GM12878 (cell line): ENCODE results near the gene LRBA. TPM values are rescaled to one million over a fixed set of nuclear protein-coding genes. Genes with fewer than 3 reads are reported as not detected.

ENCODE experiments used
- ATAC-seq: fragments of 200-7000 bp; cut with Tn5 transposase; 3 replicates; pipeline ENCODE4 v1.9.1; 2020; ENCODE audit warnings: mild to moderate bottlenecking, moderate library complexity
- BruUV-seq: library from RNA; stranded (reverse); fragments of 400-500 nt; replicated peaks from 2 replicates; lab custom pipeline; 2021; lab: Mats Ljungman, UMichigan
- CTCF ChIA-PET: fragments of 300-600 bp; sonication (Branson Sonifier 250); formaldehyde crosslinking; extraction: SDS; loops from one replicate; lab custom pipeline; 2021; ENCODE audit warnings: inconsistent platforms; lab: Yijun Ruan, JAX
- POLR2A ChIA-PET: fragments of 350-600 bp; formaldehyde crosslinking; extraction: SDS; loops from one replicate; lab custom pipeline; 2021; ENCODE audit warnings: inconsistent platforms; lab: Charles Lee
- RAD21 ChIA-PET: fragments of 300-600 bp; sonication (Branson Sonifier 250); formaldehyde crosslinking; loops from one replicate; lab custom pipeline; 2023; ENCODE audit warnings: antibody characterized with exemption; ENCODE audit not compliant: unreplicated experiment; lab: Charles Lee
- SMC1A ChIA-PET: fragments of 300-600 bp; sonication (Branson Sonifier 250); formaldehyde crosslinking; loops from one replicate; lab custom pipeline; 2023; ENCODE audit not compliant: unreplicated experiment, uncharacterized antibody; lab: Charles Lee
- DNase-seq: peaks from one replicate; pipeline ENCODE4 v3.0.0-alpha.2; 2011; ENCODE audit warnings: low read depth, low spot score
- FAIRE-seq: peaks from 3 replicates; lab custom pipeline; 2011; peaks lifted over from hg19 to GRCh38; lab: Jason Lieb, UNC
- H2AFZ ChIP-seq: 2 replicates; pipeline ENCODE4 v1.6.0; 2011; ENCODE audit warnings: low read depth, low read length, control low read depth; ENCODE audit not compliant: control insufficient read depth
- H3K27ac ChIP-seq: 2 replicates; pipeline ENCODE4 v1.5.1; 2011; ENCODE audit warnings: control low read depth; ENCODE audit not compliant: control insufficient read depth, insufficient read depth
- H3K27me3 ChIP-seq, 2 experiments: replicated peaks in 1 of 2; 2 replicates each; pipeline versions ENCODE4 v1.6.0 to v1.6.1; 2011; ENCODE audit warnings: low read length in 1 of 2; ENCODE audit not compliant: control insufficient read depth in 2 of 2, insufficient read depth in 2 of 2
- H3K36me3 ChIP-seq, 2 experiments: 2 replicates each; pipeline ENCODE4 v1.5.1; 2011; ENCODE audit warnings: low read length in 1 of 2; ENCODE audit not compliant: control insufficient read depth in 2 of 2, insufficient read depth in 2 of 2
- H3K4me1 ChIP-seq: 2 replicates; pipeline ENCODE4 v1.6.1; 2011; ENCODE audit warnings: mild to moderate bottlenecking, low read length, moderate library complexity, mixed read lengths; ENCODE audit not compliant: control insufficient read depth, insufficient read depth
- H3K4me2 ChIP-seq: 2 replicates; pipeline ENCODE4 v1.6.0; 2011; ENCODE audit warnings: control low read depth; ENCODE audit not compliant: control insufficient read depth, insufficient read depth
- H3K4me3 ChIP-seq: fragments of 200-600 bp; sonication (generic); 2 replicates; pipeline ENCODE4 v1.5.1; 2016
- H3K79me2 ChIP-seq: 2 replicates; pipeline ENCODE4 v1.6.0; 2011; ENCODE audit warnings: low read length; ENCODE audit not compliant: control insufficient read depth, insufficient read depth
- H3K9ac ChIP-seq: 2 replicates; pipeline ENCODE4 v1.8.0; 2011; ENCODE audit warnings: low read length, control low read depth, mixed read lengths; ENCODE audit not compliant: control insufficient read depth, insufficient read depth
- H3K9me3 ChIP-seq: replicated peaks from 3 replicates; pipeline ENCODE4 v1.5.1; 2011; ENCODE audit warnings: mild to moderate bottlenecking, low read length; ENCODE audit not compliant: control insufficient read depth, insufficient read depth
- H4K20me1 ChIP-seq: 2 replicates; pipeline ENCODE4 v1.6.0; 2011; ENCODE audit not compliant: control insufficient read depth, insufficient read depth
- BHLHE40 ChIP-seq, 2 experiments: fragments of 450-650 bp in 1 of 2; IDR thresholded peaks; 2 replicates each; pipeline ENCODE4 v1.6.1; 2011 to 2017; ENCODE audit warnings: low read depth in 2 of 2, borderline replicate concordance in 1 of 2, improper control_type of control experiment in 1 of 2, low read length in 1 of 2, mild to moderate bottlenecking in 1 of 2
- CBFB ChIP-seq: IDR thresholded peaks from 2 replicates; pipeline ENCODE4 v1.6.1; 2016; ENCODE audit warnings: antibody characterized with exemption, low read depth
- FOXM1 ChIP-seq: IDR thresholded peaks from 2 replicates; pipeline ENCODE4 v1.6.1; 2012; ENCODE audit warnings: low read depth, mild to moderate bottlenecking, inconsistent platforms, low read length, moderate library complexity
- JUND ChIP-seq: IDR thresholded peaks from 2 replicates; pipeline ENCODE4 v1.6.1; 2012; ENCODE audit warnings: low read depth, mild to moderate bottlenecking, low read length, improper control_type of control experiment, moderate library complexity
- MLLT1 ChIP-seq: fragments of 450-650 bp; IDR thresholded peaks from 2 replicates; pipeline ENCODE4 v1.6.1; 2016; ENCODE audit warnings: mild to moderate bottlenecking
- MXI1 ChIP-seq: fragments of 150-350 bp; IDR thresholded peaks from 2 replicates; pipeline ENCODE4 v1.6.1; 2011; ENCODE audit warnings: low read depth, mild to moderate bottlenecking, inconsistent platforms, low read length, improper control_type of control experiment
- NBN ChIP-seq: fragments of 450-650 bp; IDR thresholded peaks from 2 replicates; pipeline ENCODE4 v1.6.1; 2016
- NR2C1 ChIP-seq: fragments of 450-650 bp; IDR thresholded peaks from 2 replicates; pipeline ENCODE4 v1.6.1; 2017; ENCODE audit warnings: antibody characterized with exemption, mild to moderate bottlenecking, moderate library complexity
- PAX8 ChIP-seq: fragments of 450-650 bp; IDR thresholded peaks from 2 replicates; pipeline ENCODE4 v1.6.1; 2017; ENCODE audit warnings: mild to moderate bottlenecking, moderate library complexity
- RBBP5 ChIP-seq: fragments of 200-600 bp; sonication (generic); conservative IDR thresholded peaks from 2 replicates; pipeline ENCODE4 v1.6.1; 2016
- SRF ChIP-seq, 2 experiments: IDR thresholded peaks; 2 replicates each; pipeline ENCODE4 v1.6.1; 2011; ENCODE audit warnings: low read depth in 2 of 2, low read length in 2 of 2, mild to moderate bottlenecking in 1 of 2, moderate library complexity in 1 of 2
- STAT3 ChIP-seq: IDR thresholded peaks from 2 replicates; pipeline ENCODE4 v1.6.1; 2011; ENCODE audit warnings: low read depth, low read length, improper control_type of control experiment
- TCF7 ChIP-seq: IDR thresholded peaks from 2 replicates; pipeline ENCODE4 v1.6.1; 2014; ENCODE audit warnings: antibody characterized with exemption, borderline replicate concordance
- USF2 ChIP-seq: IDR thresholded peaks from 2 replicates; pipeline ENCODE4 v1.6.1; 2011; ENCODE audit warnings: low read depth, low read length, improper control_type of control experiment, borderline replicate concordance
- WRNIP1 ChIP-seq: IDR thresholded peaks from 2 replicates; pipeline ENCODE4 v1.6.1; 2011; ENCODE audit warnings: low read depth, low read length, improper control_type of control experiment, borderline replicate concordance
- YY1 ChIP-seq: IDR thresholded peaks from 2 replicates; pipeline ENCODE4 v1.6.1; 2011; ENCODE audit warnings: low read depth, mild to moderate bottlenecking, low read length
- WGBS: methylation state at CpG from one replicate; pipeline ENCODE4 v1.1.6; 2016; ENCODE audit warnings: low lambda C conversion rate; ENCODE audit not compliant: insufficient replicate concordance, insufficient coverage; ENCODE audit errors: missing lambda C conversion rate; 5-methylcytosine and 5-hydroxymethylcytosine counted together
- in situ Hi-C: fragments of 300-500 bp; cut with MboI; formaldehyde crosslinking; loops from 9 replicates; pipeline ENCODE4 v1.14.3; 2018; ENCODE audit warnings: mixed read lengths
- intact Hi-C: fragments of 100-400 bp; cut with micrococcal nuclease; formaldehyde crosslinking; loops from one replicate; pipeline ENCODE4 v1.14.2; 2022; ENCODE audit not compliant: unreplicated experiment
- polyA plus RNA-seq, 11 experiments: library from polyadenylated mRNA; depleted of rRNA in 4 of 11; unstranded in 6 of 11; stranded (reverse) in 5 of 11; fragments of >200 nt; fragmentation: Nextera tagmentation in 4 of 11; fragmentation: Illumina TruSeq in 1 of 11; extraction: Ambion mirVana in 4 of 11; extraction: Trizol in 1 of 11; gene quantifications; 1 replicate in 1 of 11; 2 replicates in 10 of 11; pipeline versions ENCODE4 v1.2.1 to v1.2.3, GENCODE V29; 2011 to 2016; ENCODE audit warnings: inconsistent platforms in 2 of 11, missing spikeins in 2 of 11, low read depth in 1 of 11
- total RNA-seq, 4 experiments: library from RNA; depleted of rRNA in 3 of 4; stranded (reverse); fragments of >200 nt in 3 of 4; fragmentation: Illumina TruSeq in 1 of 4; extraction: Trizol in 1 of 4; gene quantifications; 2 replicates each; pipeline versions ENCODE4 v1.2.1 to v1.2.3, GENCODE V29; 2013 to 2021

The LRBA gene
- total and polyA plus RNA-seq, 10 of the 15 experiments (the other 5 are each of a cell fraction or from before 2014, with no cell fraction given) = 20.3 to 93.4 (median 55.0) TPM

GRCh38 chr4:150862829-150863228, 152.3 kb downstream of the LRBA start:
- Histone ChIP-seq H3K4me3 (no peak overlapping the region), H3K9ac (no peak overlapping the region), H2AFZ (no peak overlapping the region), H3K27me3 (no peaks in the 10 kb centered on the region), H3K9me3 (no peaks in the 10 kb centered on the region), H4K20me1 (no peaks in the 10 kb centered on the region), H3K79me2 (no peaks in the 10 kb centered on the region), H3K4me1 (no peaks in the 10 kb centered on the region), H3K27ac (no peak overlapping the region), H3K36me3 (no peaks in the 10 kb centered on the region; a peak in 1 of 4 replicates), H3K4me2 (no peak overlapping the region)
- DNase-seq = no peak
- no peak for ATAC-seq
- RAD21 ChIA-PET = no interaction called here
- no peak for FAIRE-seq
- CTCF ChIA-PET = interaction anchor here (1.6 to 1.7 kb wide), 2 partner anchors 13 to 565 kb away, joined by 3 read pairs; no protein-coding TSS in a partner anchor
- no TSS peak for BruUV-seq
- TF ChIP-seq RBBP5 (no peak), WRNIP1 (no peak), JUND (no peak), SRF (IDR thresholded peaks at IDR 0.05; ENCODE audit: low read depth in 2 of 2, low read length in 2 of 2) (no peak), YY1 (no peak), USF2 (no peak), CBFB (no peak)
- POLR2A ChIA-PET = no interaction called here
- in situ Hi-C loops (loop anchor here (10.0 kb wide), 1 partner anchor 878 kb away; no protein-coding TSS in a partner anchor), intact Hi-C loops (no loop called here)
- WGBS = 96% methylated on average over 5 of the region's 5 CpGs
- SMC1A ChIA-PET = interaction anchor here (1.5 kb wide), 1 partner anchor 11 kb away, joined by 4 read pairs; no protein-coding TSS in a partner anchor

GRCh38 chr4:150859453-150859852, 155.6 kb downstream of the LRBA start:
- no peaks in the 10 kb centered on the region for H3K9me3 ChIP-seq
- H4K20me1 ChIP-seq = no peaks in the 10 kb centered on the region
- in situ Hi-C loops (no loop called here), intact Hi-C loops (no loop called here)
- WGBS = 96% methylated on average over 1 of the region's 1 CpG
- no peak overlapping the region for H3K4me3 ChIP-seq
- no TSS peak for BruUV-seq
- no peaks in the 10 kb centered on the region for H3K79me2 ChIP-seq
- RAD21 ChIA-PET = interaction anchor here (1.5 kb wide), 1 partner anchor 10 kb away, joined by 4 read pairs; no protein-coding TSS in a partner anchor
- no peaks in the 10 kb centered on the region; a peak in 2 of 4 replicates for H3K36me3 ChIP-seq
- no peak overlapping the region for H2AFZ ChIP-seq
- no peak overlapping the region for H3K9ac ChIP-seq
- no peak for FAIRE-seq
- H3K27me3 ChIP-seq = no peaks in the 10 kb centered on the region
- POLR2A ChIA-PET = no interaction called here
- no peak overlapping the region for H3K27ac ChIP-seq
- ATAC-seq = no peak
- H3K4me1 ChIP-seq = no peaks in the 10 kb centered on the region
- SMC1A ChIA-PET = interaction anchor here (1.0 kb wide), 1 partner anchor 69 kb away, joined by 3 read pairs; no protein-coding TSS in a partner anchor
- no peak overlapping the region for H3K4me2 ChIP-seq
- DNase-seq = no peak
- CTCF ChIA-PET = interaction anchor here (0.6 kb wide), 1 partner anchor 555 kb away, joined by 3 read pairs; no protein-coding TSS in a partner anchor
- TF ChIP-seq MLLT1 (no peak), PAX8 (no peak), NBN (no peak), NR2C1 (no peak), FOXM1 (no peak), TCF7 (no peak), STAT3 (no peak), MXI1 (no peak), BHLHE40 (IDR thresholded peaks at IDR 0.05; ENCODE audit: borderline replicate concordance in 1 of 2, low read depth in 2 of 2, low read length in 1 of 2) (no peak)
